Posterior vena cava (tissue), 2 donors: ENCODE measurements around the gene MAP4K3. TPM values are rescaled to one million over a fixed set of nuclear protein-coding genes. Genes with fewer than 3 reads are reported as not detected.

Source experiments
- DNase-seq: peaks from one replicate; pipeline ENCODE4 v3.0.0-alpha.2; 2020; ENCODE audit warnings: low spot score
- intact Hi-C, 2 donors: fragments of 100-400 bp; cut with DNase I; formaldehyde crosslinking; loops; one replicate each; pipeline versions ENCODE4 v1.14.1 to v1.14.2; 2022 to 2023
- long read RNA-seq, 2 donors: library from polyadenylated mRNA; unstranded; transcript quantifications; one replicate each; pipeline ENCODE4 v2.0.0, GENCODE V29; 2020 to 2021
- total RNA-seq, 2 donors: library from RNA; stranded (reverse); fragmentation: NEBNext Ultra II Directional; extraction: Animal tissue kit (Norgen Biotek cat#: 25700); gene quantifications; one replicate each; pipeline ENCODE4 v1.2.1, GENCODE V29; 2021
- donor health status: DM: yes; HTN: yes; CAD: no.
- donor health status: DM: yes; HTN: yes; CAD: no.

MAP4K3 gene
- total RNA-seq, result 10 to 100 TPM; 24.7 to 47.4 TPM
- long read RNA-seq, donor 1, full-length matches to known transcripts, result 4 of 12 reads
- long read RNA-seq, donor 1, partial matches to known transcripts, result 1 of 12 reads
- long read RNA-seq, donor 1, other reads (novel, unspliced or antisense), result 7 of 12 reads
- long read RNA-seq, donor 2, partial matches to known transcripts, result 1 of 2 reads
- long read RNA-seq, donor 2, other reads (novel, unspliced or antisense), result 1 of 2 reads

DNA sequence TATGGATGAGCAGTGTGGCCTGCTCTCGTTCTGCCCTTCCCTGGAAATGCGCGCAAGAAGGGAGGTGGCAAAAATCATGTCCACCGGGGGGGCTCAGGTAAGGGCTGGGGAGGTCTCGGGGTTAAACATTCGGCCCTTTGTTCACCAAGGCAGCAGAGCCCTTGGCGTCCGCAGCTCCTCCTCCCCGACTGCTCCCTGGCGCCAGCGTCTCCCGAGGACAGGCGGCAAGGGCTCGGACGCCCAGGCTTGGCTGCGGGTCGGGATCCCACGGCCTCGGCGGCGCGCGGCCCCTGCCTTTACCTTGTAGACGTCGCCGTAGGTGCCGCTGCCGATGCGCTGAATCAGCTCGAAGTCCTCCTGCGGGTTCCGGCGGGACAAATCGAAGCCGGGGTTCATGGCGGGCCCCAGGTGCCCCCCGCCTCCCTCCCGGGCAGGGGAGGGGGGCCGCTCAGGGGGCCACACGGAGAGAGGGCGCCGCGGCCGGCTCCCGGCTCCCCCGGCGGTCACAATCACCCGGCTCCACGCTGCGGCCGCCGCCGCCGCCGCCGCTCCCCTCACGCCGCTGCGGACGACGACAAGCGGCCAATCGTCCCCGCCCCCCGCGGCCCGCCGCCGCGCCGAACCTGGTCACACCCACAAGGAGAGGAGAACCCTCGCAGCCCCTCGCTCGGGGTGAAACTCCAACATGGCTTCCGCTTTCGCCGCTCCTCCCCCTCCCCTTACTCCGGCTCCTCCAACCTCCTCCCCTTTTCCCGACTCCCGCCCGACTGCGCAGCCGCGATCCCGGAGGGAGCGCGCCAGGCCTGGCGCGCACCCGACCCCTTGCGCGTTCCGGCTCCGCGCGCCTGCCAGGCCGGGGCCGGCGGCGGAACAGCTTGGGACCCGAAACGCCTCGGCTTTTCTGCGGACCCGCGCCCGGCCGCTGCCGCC lies at the start of gene MAP4K3:
MAP4K3 (minus strand) TSS at position 694 of the 930 bp plus-strand sequence; CDS start at position 396, 298 bp downstream.
- intact Hi-C loops, result loop anchor here in 1 of 2 donors (5.0 kb wide), 1 partner anchor 75 kb away; no protein-coding TSS in a partner anchor
- peak; percentile 96 for DNase-seq

DNA sequence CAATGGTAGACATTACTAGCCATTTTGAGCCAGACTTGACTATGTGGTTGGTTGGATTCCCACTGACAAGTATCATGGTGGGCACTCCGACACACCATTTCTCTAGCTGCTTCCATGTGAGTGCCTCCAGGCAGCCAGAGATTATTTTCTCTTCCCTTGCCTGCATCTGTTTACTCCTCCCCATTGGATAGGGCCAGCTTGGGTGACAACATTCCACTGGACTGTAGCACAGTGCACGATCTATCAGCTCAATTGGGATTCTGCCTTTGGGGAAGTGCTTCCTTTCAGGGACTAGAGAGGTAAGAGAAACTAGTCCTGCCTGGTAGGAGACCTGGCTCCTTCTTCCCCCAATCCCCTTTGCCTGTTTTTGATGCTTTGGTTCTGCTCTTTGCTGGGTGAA lies 49.0 kb upstream of the MAP4K3 start:
- intact Hi-C loops, result no loop called here
- DNase-seq, result no peak

DNA sequence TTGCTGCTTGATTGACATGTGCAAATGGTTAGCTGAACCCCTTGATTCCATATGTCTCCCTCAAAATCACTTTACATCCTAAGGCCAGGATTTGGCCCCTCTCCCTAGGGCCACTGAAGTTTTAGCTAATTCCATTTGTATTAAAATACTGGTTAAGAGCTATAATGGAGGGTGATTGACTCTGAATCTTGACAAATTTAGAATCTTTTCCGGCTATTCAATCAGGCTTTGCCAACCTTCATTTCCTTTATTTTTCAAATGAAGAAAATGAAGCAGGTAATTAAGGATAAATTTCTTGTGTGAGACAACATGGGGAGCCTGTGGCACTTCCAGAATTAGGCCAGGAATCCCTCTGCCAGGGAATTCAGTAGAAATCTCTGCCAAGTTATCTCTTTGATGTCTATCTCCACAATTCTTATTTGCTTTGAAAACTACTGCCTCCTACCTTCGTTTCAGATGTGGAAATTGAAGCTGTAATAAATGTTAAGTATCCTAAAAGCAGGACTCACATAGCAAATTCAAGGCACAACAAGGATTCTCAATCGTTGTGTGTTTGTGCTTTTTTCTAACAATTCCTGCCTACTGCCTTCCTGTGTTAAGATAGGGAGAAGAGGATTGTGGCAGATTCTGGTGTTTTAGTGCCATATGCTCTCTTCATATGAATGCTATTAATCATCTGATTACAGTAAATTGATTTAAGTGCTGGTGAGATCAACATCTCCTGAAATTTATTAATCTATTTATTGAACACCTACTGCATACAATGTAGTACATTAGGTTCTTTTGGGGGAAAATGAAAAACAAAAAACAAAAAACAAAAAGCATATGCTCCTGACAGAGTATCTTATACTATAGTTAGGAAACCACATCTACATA lies 47.8 kb upstream of the MAP4K3 start:
- DNase-seq, result no peak
- intact Hi-C loops, result no loop called here

DNA sequence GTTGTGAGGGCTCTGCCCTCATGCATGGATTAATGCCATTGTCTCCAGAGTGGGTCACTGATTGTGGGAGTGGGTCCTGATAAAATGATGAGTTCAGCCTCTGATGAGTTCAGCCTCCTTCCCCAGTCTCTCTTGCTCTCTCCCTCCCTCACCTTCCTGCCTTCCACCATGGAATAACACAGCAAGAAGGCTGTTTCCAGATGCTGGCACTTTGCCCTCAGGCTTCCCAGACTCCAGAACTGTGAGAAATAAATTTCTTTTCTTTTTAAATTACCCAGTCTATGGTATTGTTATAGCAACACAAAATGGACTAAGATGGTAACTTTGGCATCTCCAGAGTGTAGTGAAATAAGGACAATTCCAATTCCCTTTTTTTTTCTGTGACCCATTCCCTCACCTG lies 47.1 kb upstream of the MAP4K3 start:
- intact Hi-C loops, result no loop called here
- no peak for DNase-seq

DNA sequence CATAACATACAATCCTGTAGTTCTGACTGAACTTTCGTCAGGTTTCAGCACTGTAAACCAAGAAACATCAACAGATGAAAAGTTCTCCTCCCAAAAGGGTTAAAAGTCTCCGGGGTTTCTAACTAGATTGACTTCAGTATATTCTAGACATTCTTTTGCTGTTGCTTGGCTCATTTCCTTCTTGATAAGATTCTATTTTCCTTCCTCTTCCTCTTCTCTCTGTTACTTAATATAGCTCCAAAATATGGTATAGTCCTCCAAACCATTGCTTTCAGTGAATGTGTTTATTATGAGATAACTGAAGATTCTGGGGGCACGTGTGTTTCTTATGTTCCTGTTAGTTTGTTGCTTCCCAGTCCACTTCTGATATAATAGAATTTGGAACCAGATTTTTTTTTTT lies 46.4 kb upstream of the MAP4K3 start:
- DNase-seq, result no peak
- intact Hi-C loops, result no loop called here

DNA sequence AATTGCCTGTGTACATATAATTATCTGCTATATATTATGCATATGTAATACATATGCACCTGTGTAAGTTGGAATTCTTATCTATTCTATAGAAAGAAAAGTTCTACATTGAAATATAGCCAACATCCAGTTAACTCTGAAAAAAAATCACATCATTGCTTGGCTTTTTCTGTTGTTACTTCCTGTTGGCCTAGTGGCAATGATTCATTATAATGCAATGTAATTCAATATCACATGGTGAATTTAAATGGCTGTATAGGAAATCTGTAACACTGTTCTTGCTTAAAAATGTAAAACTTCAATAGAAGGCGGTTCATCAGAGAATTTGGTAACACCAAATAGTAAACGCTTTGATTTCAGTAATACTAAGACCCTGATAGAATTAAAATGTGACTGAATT lies 44.5 kb upstream of the MAP4K3 start:
- intact Hi-C loops, result no loop called here
- no peak for DNase-seq

DNA sequence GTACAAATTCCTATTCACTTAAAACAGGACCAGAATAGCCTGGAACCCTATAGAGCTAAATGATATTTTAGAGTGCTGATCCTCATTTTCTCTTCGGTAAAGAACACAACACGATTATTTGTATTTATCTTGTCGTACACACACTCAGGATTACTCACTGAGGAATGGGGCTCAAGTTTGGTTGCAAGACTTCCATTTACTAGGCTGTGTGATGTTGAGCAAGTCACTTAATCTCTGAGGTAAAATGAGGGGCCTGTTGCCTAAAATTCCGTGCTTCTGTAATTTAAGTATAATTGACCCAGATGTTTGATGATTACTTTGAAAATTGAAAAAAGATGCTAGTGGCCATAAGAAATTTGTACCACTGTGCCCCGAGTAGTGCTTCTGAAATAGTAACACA lies 42.6 kb upstream of the MAP4K3 start:
- intact Hi-C loops, result no loop called here
- no peak for DNase-seq

DNA sequence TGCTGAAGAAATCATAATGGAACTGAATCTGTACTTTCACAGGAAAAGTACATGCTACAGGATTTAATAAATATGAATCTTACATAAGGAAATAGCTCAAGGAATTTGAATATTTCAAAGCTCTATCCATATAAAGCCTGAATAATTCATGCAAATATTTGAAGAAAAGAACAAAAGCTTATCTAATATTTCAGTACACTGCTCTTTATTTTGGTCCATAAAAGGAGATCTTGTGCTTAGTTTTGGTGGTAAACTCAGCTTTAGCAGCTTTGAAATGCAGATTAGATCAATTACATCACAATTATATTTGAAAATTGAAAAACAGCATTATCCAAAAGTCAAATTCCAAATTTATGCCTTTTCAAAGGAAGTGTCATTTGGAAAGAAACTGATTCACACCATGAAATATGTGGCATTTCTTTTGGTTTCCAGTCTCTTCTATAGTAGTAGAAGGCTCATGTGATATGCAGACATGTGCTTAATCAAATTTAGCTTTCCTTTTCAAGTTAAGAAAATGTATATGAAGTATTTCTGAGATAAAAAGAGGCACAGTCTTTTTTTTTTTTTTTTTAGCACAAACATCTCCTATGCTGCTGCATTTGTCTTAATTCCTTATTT lies 42.1 kb upstream of the MAP4K3 start:
- DNase-seq, result no peak
- intact Hi-C loops, result no loop called here

DNA sequence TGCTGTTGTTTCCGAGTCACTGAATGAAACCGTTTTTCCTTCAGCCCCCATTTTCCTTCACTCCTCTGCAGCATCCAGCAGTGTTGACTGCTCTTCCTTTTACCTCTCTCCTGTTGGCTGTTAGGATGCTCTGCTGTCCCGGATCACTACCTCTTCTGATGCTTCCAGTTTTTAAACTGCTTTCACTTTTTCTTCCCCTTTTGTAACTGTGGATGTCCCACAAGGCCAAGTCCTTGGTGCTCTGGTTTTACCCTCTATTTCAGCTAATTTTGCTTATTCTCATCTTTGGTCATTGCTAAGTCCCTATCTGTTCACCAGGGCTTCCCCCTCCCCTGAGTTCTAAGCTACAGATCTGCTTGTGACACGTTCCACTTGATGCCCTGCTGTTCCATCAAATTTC lies 39.4 kb upstream of the MAP4K3 start:
- intact Hi-C loops, result no loop called here

DNA sequence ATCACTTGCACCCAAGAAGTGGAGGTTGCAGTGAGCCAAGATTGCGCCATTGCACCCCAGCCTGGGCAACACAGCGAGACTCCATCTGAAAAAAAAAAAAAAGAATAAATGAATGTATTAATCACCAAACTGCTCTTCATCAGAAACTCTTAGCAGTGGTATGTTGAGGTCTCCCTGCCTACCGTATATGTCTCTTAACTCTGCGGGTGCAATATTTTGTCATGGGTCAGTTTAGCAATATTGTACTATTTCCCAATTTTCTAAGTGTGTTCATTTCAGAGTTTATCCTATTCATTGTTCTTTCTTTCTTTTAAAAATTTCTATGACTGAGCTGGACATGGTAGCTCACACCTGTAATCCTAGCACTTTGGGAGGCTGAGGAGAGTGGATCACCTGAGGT lies 37.9 kb upstream of the MAP4K3 start:
- intact Hi-C loops, result no loop called here
- no peak for DNase-seq

More for the DNA sequence above, 39.4 kb upstream of the MAP4K3 start:
- no peak for DNase-seq

DNA sequence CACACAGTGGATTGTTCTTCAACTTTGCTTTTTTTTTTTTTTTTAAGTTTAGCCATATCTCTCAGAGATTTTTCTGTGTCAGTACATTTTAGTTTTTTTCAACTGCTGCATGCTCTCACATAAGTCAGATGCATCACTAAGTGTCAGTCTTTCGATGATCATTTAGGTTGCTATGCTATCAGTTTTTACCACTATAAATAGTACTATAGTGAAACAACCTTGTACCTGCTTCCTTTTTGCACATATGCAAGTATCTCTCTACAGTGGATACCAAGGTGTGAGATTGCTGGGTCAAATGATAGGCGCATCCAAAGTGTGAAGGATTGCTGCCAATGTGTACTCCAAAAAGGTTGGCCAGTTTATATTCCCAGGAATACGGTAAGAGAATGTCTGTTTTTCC lies 33.5 kb upstream of the MAP4K3 start:
- intact Hi-C loops, result no loop called here
- no peak for DNase-seq

DNA sequence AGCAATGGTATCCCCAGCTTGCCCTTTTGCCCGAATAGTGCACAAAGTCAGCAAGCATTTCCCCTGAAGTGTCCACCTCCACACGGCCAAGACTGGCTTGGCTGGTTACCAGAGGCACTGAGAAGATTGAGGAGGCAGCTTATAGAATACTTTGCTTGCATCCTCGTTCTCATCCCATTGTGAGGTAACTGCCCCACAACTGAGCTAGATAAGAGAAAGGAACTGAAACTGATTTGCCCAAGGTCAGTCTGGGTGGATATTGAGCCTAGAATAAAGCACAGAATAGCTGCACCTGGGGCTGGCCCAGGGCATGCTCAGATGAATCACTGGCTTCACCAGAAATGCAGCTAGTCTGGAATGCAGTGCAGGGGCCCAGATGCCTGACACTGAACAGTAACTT lies 32.7 kb upstream of the MAP4K3 start:
- DNase-seq, result no peak
- intact Hi-C loops, result no loop called here

DNA sequence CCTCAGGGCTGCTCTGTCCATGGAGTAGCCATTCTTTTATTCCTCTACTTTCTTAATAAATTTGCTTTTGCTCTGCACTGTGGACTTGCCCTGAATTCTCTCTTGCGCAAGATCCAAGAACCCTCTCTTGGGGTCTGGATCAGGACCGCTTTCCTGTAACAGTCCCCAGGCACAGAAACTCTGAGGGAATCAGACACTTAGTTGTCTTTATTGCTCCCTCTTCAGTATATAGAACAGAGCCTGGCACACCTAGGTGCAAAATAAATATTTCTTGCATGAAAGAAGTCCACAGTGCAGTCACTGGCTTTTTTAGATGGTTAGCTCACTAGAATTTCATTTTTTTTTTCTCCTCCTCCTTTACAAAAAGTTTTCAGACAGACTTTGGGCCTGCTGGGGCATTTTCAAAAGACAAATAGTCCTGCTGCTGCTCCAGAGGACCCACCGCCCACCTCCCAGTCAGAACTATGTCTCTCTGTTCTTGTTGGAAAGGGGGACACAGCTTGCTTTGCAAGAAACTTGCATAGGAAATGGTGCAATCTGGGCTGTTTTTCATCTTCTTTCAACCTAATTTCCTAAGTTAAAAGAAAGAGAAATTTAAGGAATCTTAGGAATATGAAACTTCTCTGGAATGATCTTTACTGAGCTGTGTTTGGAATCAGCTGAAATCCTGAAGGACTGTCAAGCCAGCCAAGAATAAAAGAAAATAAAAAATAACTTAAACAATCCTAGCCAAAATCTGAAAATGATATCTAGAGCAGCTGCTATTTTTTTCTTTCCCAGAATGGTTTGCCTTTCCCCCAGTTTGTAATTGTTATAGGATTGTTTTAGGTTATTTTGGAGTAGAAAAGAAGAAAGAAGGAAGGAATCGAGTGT lies 31.7 kb upstream of the MAP4K3 start:
- intact Hi-C loops, result no loop called here
- no peak for DNase-seq

DNA sequence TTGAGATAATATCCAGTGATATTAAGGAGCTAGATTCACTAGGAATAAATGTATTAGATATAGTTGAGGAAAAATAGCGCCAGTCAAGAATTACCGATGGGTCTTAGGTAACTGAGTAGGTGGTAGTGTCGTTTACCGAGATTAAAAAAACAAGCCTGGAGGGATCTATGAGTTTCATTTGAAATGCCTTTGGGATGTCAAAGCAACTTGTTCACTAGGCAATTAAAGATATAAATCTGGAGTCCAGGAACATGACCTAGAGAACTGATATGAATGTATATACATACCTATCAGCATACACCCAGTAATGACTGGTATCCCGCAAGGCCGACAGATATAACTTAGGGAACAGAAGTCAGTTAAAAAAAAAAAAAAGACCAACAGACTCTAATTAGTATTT lies 29.2 kb upstream of the MAP4K3 start:
- intact Hi-C loops, result no loop called here
- no peak for DNase-seq

DNA sequence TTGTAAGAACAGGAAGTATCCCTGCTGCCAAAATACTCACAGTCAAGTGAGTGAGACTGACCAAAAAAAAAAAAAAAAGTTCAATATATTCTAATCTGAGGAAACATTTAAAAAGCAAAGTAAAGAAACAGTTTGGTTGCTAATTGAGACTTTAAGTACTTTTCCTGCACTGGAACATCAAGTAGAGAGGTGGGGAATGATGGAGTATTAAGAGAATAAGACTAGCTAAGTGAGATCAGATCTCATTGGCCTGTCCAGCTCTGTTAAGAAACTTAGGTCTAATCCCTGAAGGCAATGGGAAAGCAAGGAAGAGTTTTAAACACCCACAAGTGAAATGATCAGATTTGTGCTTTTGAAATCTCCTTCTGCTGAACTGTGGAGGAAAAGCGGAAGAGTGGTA lies 27.8 kb upstream of the MAP4K3 start:
- DNase-seq, result no peak
- intact Hi-C loops, result no loop called here

DNA sequence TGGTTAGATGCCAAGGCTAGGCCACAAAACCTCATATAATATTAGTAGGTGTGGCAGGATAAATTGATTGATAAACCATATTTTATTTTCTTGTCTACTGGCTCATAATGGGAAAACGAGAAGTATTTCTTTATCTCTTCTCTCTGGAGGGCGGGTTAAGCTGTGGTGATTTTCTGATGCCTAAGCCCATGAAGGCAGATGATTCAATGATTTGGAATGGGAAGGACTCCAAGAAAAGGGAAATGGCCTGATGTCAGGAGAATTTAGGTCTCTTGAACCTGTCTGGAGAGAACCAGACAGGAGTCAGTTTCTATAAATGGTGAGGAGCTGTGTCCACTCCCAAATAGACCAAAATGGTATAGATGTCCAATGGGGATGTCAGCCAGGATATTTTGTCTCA lies 18.7 kb upstream of the MAP4K3 start:
- no peak for DNase-seq
- intact Hi-C loops, result no loop called here

DNA sequence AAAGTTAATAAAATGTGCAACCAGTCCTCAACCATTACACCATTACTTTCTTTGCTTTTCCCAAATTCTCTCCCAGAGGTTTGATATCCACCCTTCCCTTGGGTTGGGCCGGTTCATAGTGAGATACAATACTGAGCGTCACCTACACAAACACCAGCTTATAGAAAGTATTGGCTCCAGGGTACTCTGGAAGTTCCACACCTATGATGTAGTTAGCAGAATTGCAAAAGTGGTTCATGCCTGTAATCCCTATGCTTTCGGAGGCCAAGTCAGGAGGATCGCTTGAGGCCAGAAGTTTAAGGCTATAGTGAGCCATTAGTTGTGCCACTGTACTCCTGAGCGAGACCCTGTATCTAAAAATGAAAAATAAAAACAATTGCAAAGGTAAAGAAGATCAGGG lies 15.3 kb upstream of the MAP4K3 start:
- DNase-seq, result no peak
- intact Hi-C loops, result no loop called here

DNA sequence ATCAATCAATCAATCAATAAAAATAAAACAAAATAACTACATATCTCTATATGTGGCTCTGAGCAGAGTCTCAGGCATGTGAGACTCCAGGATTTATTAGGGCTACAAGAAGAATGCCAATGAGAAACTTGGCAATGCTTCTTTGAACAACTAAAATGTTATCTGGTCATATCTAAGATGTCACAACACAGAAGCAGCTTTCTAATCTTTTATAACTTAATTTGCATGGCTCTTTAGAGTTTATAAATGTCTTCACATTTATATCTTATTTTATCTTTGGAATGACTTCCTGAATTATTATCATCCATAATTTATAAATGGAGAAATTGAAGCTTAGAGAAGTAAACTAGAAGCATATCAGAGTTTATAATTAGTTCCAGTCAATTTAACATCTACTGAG lies 14.9 kb upstream of the MAP4K3 start:
- intact Hi-C loops, result no loop called here
- no peak for DNase-seq

DNA sequence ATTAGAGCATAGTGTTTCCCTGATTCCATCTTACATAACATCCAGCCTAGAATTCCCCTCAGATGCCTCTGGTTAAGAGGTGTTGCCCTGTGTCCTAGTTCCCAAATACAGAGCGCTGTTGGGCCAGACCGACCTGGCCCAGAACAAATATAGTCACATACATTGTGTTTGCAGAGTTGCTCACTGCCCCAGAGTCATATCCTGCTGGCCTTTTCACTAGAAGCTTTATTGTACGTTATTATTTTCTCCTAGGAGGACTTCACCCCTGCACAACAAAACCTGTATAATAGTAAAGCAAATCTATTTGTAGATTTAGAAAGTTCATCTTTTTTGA lies 11.1 kb upstream of the MAP4K3 start:
- intact Hi-C loops, result no loop called here
- no peak for DNase-seq
